ENCODE data around the gene CFAP141.

DNA sequence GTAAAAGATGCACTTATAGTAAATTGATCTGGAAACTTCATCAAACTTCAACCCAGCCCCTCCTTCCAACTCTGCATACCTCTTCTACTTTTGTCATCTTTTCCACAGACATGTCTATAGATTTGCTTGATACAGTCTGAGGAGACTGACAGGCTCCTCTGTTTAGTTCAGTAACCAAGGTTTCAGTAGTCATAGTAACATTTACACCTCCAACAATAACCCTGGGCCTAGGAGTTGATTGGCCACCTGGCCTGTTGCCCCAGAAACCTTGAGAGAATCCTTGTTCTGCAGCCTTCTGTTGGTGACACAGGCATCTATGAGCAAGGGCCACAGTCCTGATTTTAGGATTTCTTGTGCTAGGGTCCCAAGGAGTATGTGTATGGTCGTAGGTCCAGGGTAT lies at the start of gene CFAP141:
- TF ChIP-seq, protein P1, sequence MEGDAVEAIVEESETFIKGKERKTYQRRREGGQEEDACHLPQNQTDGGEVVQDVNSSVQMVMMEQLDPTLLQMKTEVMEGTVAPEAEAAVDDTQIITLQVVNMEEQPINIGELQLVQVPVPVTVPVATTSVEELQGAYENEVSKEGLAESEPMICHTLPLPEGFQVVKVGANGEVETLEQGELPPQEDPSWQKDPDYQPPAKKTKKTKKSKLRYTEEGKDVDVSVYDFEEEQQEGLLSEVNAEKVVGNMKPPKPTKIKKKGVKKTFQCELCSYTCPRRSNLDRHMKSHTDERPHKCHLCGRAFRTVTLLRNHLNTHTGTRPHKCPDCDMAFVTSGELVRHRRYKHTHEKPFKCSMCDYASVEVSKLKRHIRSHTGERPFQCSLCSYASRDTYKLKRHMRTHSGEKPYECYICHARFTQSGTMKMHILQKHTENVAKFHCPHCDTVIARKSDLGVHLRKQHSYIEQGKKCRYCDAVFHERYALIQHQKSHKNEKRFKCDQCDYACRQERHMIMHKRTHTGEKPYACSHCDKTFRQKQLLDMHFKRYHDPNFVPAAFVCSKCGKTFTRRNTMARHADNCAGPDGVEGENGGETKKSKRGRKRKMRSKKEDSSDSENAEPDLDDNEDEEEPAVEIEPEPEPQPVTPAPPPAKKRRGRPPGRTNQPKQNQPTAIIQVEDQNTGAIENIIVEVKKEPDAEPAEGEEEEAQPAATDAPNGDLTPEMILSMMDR (IDR thresholded peaks at IDR 0.05; ENCODE audit: low read depth, low read length), result no peak
- no peak for TF ChIP-seq EZH2phosphoT487 (IDR thresholded peaks at IDR 0.05; ENCODE audit: low read depth)
